ENCODE results near the gene SPIN2B. TPM values are rescaled to one million over a fixed set of nuclear protein-coding genes. Genes with fewer than 3 reads are reported as not detected.
A peak's percentile ranks its signal among the peaks of the same experiment; 100 is the strongest.

The SPIN2B gene
- total and polyA plus RNA-seq, 2 of the 13 experiments (the other 11 are each of a cell fraction or from before 2014, with no cell fraction given): 7.9 to 10.4 TPM

GRCh38 chrX:57121162-57121755, at the start of gene SPIN2B (continued):
- TF ChIP-seq ZC3H13 (CRISPR knock-in tag; IDR thresholded peaks at IDR 0.05) (no peak), ZNF883 (CRISPR knock-in tag; IDR thresholded peaks at IDR 0.05; ENCODE audit: not compliant biosample characterization) (peak; percentile 44), PBX3 (CRISPR knock-in tag; IDR thresholded peaks at IDR 0.05; ENCODE audit: borderline replicate concordance) (no peak), ZNF550 (CRISPR knock-in tag; IDR thresholded peaks at IDR 0.05; ENCODE audit: borderline replicate concordance) (no peak), HOMEZ (CRISPR knock-in tag; IDR thresholded peaks at IDR 0.05; ENCODE audit: low read depth) (peak; percentile 47; the same call in 1 of the 2 replicates), ZBTB34 (CRISPR knock-in tag; IDR thresholded peaks at IDR 0.05) (0 out of 2 replicates have a peak, but pooled peaks have one; percentile 46), FOXM1 (CRISPR knock-in tag; IDR thresholded peaks at IDR 0.05) (no peak), ZNF512B (CRISPR knock-in tag; IDR thresholded peaks at IDR 0.05; ENCODE audit: borderline replicate concordance) (no peak), AHR (CRISPR knock-in tag; IDR thresholded peaks at IDR 0.05) (no peak), ZNF567 (CRISPR knock-in tag; IDR thresholded peaks at IDR 0.05; ENCODE audit: borderline replicate concordance) (no peak), ZNF350 (CRISPR knock-in tag; IDR thresholded peaks at IDR 0.05; ENCODE audit: borderline replicate concordance, low read depth) (no peak; the same call in 1 of the 2 replicates), SCMH1 (CRISPR knock-in tag; IDR thresholded peaks at IDR 0.05; ENCODE audit: borderline replicate concordance) (no peak), MXD3 (CRISPR knock-in tag; IDR thresholded peaks at IDR 0.05) (no peak), KDM5A (IDR thresholded peaks at IDR 0.05; ENCODE audit: borderline replicate concordance, low read length) (no peak), PITX1 (CRISPR knock-in tag; IDR thresholded peaks at IDR 0.05) (no peak), CCAR2 (optimal IDR thresholded peaks at IDR 0.05; ENCODE audit: low read depth, low read length) (no peak), SETDB1 (CRISPR knock-in tag; IDR thresholded peaks at IDR 0.05; ENCODE audit: borderline replicate concordance) (no peak), ZNF891 (CRISPR knock-in tag; IDR thresholded peaks at IDR 0.05) (no peak), BRD4 (CRISPR knock-in tag; IDR thresholded peaks at IDR 0.05) (no peak), GPN1 (CRISPR knock-in tag; IDR thresholded peaks at IDR 0.05; ENCODE audit: borderline replicate concordance) (no peak), KLF16 (CRISPR knock-in tag; IDR thresholded peaks at IDR 0.05) (no peak), ZBTB38 (CRISPR knock-in tag; IDR thresholded peaks at IDR 0.05) (no peak), MXI1 (IDR thresholded peaks at IDR 0.05; ENCODE audit: borderline replicate concordance, low read depth, low read length) (peak; percentile 50; the same call in 1 of the 3 replicates)
